Endodermal cell (in vitro differentiated cells): ENCODE measurements around the gene WDR86. TPM values are rescaled to one million over a fixed set of nuclear protein-coding genes. Genes with fewer than 3 reads are reported as not detected.
A peak's percentile ranks its signal among the peaks of the same experiment; 100 is the strongest.

ENCODE experiments used
- DNase-seq: peaks from one replicate; pipeline ENCODE4 v3.0.0-alpha.2; 2017
- H3K27ac ChIP-seq: 2 replicates; pipeline ENCODE4 v1.5.1; 2013; ENCODE audit warnings: mild to moderate bottlenecking, low read depth, low read length, moderate library complexity
- H3K27me3 ChIP-seq: 2 replicates; pipeline ENCODE4 v1.6.1; 2013; ENCODE audit warnings: mild to moderate bottlenecking, low read length, moderate library complexity; ENCODE audit not compliant: insufficient read depth, control insufficient read depth, poor library complexity, severe bottlenecking
- H3K36me3 ChIP-seq: 2 replicates; pipeline ENCODE4 v1.7.0; 2013; ENCODE audit warnings: mild to moderate bottlenecking, low read length, moderate library complexity; ENCODE audit not compliant: control insufficient read depth, insufficient read depth
- H3K4me1 ChIP-seq: one replicate; pipeline ENCODE4 v1.7.0; 2013; ENCODE audit warnings: low read length; ENCODE audit not compliant: control insufficient read depth, insufficient read depth
- H3K4me3 ChIP-seq: 2 replicates; pipeline ENCODE4 v1.5.1; 2013; ENCODE audit warnings: mild to moderate bottlenecking, low read length, moderate library complexity
- H3K9ac ChIP-seq: 2 replicates; pipeline ENCODE4 v1.6.1; 2013; ENCODE audit warnings: mild to moderate bottlenecking, low read length, moderate library complexity; ENCODE audit not compliant: poor library complexity, severe bottlenecking; ENCODE audit errors: extremely low read depth
- H3K9me3 ChIP-seq: 2 replicates; pipeline ENCODE4 v1.6.1; 2013; ENCODE audit warnings: mild to moderate bottlenecking, low read length, moderate library complexity; ENCODE audit not compliant: control insufficient read depth
- H3K27ac Mint-ChIP-seq: 2 replicates; pipeline ENCODE4 v1.8.0; 2020; ENCODE audit warnings: mixed read lengths
- H3K27me3 Mint-ChIP-seq: 2 replicates; pipeline ENCODE4 v1.8.0; 2021; ENCODE audit warnings: mild to moderate bottlenecking, mixed read lengths; ENCODE audit not compliant: insufficient read depth
- H3K36me3 Mint-ChIP-seq: 2 replicates; pipeline ENCODE4 v1.8.0; 2020; ENCODE audit warnings: low read depth, mixed read lengths
- H3K4me1 Mint-ChIP-seq: 2 replicates; pipeline ENCODE4 v1.8.0; 2020; ENCODE audit warnings: mixed read lengths
- H3K4me3 Mint-ChIP-seq: 2 replicates; pipeline ENCODE4 v1.8.0; 2020; ENCODE audit warnings: mild to moderate bottlenecking, moderate library complexity, mixed read lengths
- H3K9me3 Mint-ChIP-seq: 2 replicates; pipeline ENCODE4 v1.8.0; 2020; ENCODE audit warnings: mild to moderate bottlenecking, mixed read lengths
- WGBS, 2 experiments: methylation state at CpG; one replicate each; pipeline versions ENCODE4 v1.1.5 to v1.1.7; 2013; ENCODE audit warnings: missing lambda C conversion rate in 2 of 2, mixed read lengths in 1 of 2; ENCODE audit not compliant: insufficient coverage in 1 of 2, insufficient read length in 1 of 2; 5-methylcytosine and 5-hydroxymethylcytosine counted together
- total RNA-seq, 2 donors: library from RNA; stranded (reverse); fragmentation: NEBNext Ultra II Directional in 1 of 2; extraction: Animal tissue kit (Norgen Biotek cat#: 25700) in 1 of 2; gene quantifications; 2 replicates in 1 of 2; 3 replicates in 1 of 2; pipeline ENCODE4 v1.2.1, GENCODE V29; 2021
- TF ChIP-seq, protein P1 (sequence below): fragments of 200-600 bp; sonication (generic); conservative IDR thresholded peaks from 2 replicates; pipeline ENCODE4 v1.5.0; 2021; ENCODE audit warnings: antibody characterized with exemption, mild to moderate bottlenecking

The WDR86 gene
- total RNA-seq, 2 donors from 2014 or later: 83.3 to 94.2 TPM

DNA sequence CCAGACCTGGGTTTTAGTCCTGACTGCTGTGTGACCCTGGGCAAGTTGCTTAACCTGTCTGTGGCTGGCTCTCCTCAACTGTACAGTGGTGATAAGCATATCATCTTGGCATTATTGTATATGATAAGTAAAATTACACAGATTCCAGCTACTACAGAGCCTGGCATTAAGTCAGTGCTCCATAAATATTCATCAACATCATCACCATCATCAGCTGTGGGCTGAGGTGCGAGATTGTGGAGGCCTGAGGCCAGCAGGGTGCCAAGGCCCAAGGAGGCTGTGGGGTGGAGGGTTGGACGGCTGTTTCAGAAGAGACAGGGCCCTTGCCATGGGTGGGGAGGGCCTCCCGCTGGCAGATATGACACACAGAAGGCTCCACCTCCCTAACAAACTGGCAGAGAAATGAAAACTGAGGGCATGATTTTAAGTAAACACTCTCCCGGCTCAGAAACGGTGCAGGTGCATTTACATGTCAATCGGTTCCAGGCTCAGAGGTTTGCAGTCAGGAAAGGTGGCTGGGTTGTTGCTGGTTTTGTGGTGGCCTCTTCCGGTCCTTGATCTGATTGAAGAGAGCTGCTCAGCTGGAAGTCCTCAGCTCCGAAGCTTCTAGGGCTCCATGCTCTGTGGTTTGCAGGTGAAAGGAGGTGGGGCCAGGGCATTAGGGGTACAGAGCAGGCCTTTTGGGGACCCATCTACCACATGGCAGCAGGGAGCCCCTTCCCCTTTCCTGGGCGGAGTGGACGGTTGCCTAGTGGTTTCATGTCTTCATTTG, 19.9 kb upstream of the WDR86 start:
- Mint-ChIP-seq H3K9me3 (no peaks in the 10 kb centered on the region), H3K4me3 (no peak overlapping the region), H3K27me3 (no peaks in the 10 kb centered on the region), H3K36me3 (no peaks in the 10 kb centered on the region), H3K27ac (peak overlapping the region; percentile 49), H3K4me1 (peaks cover 47% of the 10 kb centered on the region)
- no peak for DNase-seq
- Histone ChIP-seq H3K9ac (no peak overlapping the region), H3K4me3 (no peak overlapping the region), H3K27me3 (no peaks in the 10 kb centered on the region), H3K4me1 (peaks cover 16% of the 10 kb centered on the region), H3K36me3 (no peaks in the 10 kb centered on the region), H3K27ac (no peak overlapping the region), H3K9me3 (no peaks in the 10 kb centered on the region)
- TF ChIP-seq, protein P1, sequence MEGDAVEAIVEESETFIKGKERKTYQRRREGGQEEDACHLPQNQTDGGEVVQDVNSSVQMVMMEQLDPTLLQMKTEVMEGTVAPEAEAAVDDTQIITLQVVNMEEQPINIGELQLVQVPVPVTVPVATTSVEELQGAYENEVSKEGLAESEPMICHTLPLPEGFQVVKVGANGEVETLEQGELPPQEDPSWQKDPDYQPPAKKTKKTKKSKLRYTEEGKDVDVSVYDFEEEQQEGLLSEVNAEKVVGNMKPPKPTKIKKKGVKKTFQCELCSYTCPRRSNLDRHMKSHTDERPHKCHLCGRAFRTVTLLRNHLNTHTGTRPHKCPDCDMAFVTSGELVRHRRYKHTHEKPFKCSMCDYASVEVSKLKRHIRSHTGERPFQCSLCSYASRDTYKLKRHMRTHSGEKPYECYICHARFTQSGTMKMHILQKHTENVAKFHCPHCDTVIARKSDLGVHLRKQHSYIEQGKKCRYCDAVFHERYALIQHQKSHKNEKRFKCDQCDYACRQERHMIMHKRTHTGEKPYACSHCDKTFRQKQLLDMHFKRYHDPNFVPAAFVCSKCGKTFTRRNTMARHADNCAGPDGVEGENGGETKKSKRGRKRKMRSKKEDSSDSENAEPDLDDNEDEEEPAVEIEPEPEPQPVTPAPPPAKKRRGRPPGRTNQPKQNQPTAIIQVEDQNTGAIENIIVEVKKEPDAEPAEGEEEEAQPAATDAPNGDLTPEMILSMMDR: no peak
- WGBS, 2 experiments: 69 to 90% methylated on average over 3 to 10 of the region's 10 CpGs

GRCh38 chr7:151429237-151429559, 19.4 kb upstream of the WDR86 start:
- 85 to 95% methylated on average over 5 of the region's 5 CpGs for WGBS, 2 experiments

DNA sequence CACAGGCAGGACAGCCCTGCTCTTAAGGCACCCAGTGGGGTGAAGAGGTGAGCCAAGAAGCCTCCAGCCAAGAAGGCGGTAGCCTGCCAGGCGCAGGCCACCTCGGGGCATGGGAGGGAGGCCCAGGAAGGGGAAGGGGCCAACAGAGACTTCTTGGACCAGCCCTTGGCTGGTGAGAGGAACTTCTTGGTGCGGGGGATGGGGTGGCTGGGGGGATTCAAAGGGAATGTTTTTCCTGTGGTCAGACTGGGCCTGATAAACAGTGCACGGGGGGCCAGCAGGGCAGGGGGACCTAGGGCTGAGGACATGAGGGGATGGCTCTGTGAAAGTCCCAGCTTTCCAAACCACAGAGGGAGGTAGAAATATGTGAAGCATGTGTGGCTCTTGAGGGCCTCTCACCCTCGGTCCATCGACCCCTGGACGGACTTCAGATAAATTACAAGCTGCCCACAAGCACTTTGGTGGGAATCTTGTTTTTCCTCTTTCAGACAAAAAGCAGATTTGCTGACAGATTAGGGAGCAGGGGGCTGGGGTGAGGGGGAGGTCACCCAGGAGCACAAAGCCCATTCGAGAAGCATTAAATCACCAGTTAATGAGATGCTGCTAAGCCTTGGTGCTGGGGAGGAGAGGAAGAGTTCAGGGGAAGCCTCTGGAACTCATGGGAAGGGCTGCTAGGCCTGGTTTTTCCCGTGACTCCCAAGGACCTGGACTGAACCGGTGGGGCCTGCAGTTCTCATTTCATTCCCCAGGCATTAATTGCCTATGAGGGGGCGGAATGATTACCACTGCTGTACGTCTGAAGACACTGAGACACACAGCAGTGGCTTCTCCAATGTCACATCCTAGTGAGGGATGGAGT, 18.8 kb upstream of the WDR86 start:
- Mint-ChIP-seq H3K36me3 (no peaks in the 10 kb centered on the region), H3K27me3 (no peaks in the 10 kb centered on the region), H3K4me1 (peaks cover 57% of the 10 kb centered on the region), H3K9me3 (no peaks in the 10 kb centered on the region), H3K27ac (peak overlapping the region; percentile 90), H3K4me3 (peak overlapping the region; percentile 30)
- Histone ChIP-seq H3K27me3 (no peaks in the 10 kb centered on the region), H3K4me1 (peaks cover 25% of the 10 kb centered on the region), H3K9ac (no peak overlapping the region), H3K4me3 (no peak overlapping the region), H3K9me3 (no peaks in the 10 kb centered on the region), H3K36me3 (no peaks in the 10 kb centered on the region), H3K27ac (peak overlapping the region; percentile 21)
- DNase-seq: peak; percentile 71
- TF ChIP-seq, protein P1: no peak
- 46 to 63% methylated on average over 5 to 13 of the region's 13 CpGs for WGBS, 2 experiments

More at GRCh38 chr7:151429237-151429559, 19.4 kb upstream of the WDR86 start:
- H3K27ac ChIP-seq: no peak overlapping the region
- Mint-ChIP-seq H3K27ac (peak overlapping the region; percentile 17), H3K27me3 (no peaks in the 10 kb centered on the region), H3K9me3 (no peaks in the 10 kb centered on the region), H3K36me3 (no peaks in the 10 kb centered on the region), H3K4me3 (no peak overlapping the region), H3K4me1 (peaks cover 53% of the 10 kb centered on the region)
- peaks cover 19% of the 10 kb centered on the region for H3K4me1 ChIP-seq
- no peaks in the 10 kb centered on the region for H3K9me3 ChIP-seq
- no peak overlapping the region for H3K9ac ChIP-seq
- TF ChIP-seq, protein P1: no peak
- H3K36me3 ChIP-seq: no peaks in the 10 kb centered on the region
- DNase-seq: no peak
- no peaks in the 10 kb centered on the region for H3K27me3 ChIP-seq
- no peak overlapping the region for H3K4me3 ChIP-seq
